Measurements from ENCODE around the gene HLA-G.

Gene HLA-G

DNA sequence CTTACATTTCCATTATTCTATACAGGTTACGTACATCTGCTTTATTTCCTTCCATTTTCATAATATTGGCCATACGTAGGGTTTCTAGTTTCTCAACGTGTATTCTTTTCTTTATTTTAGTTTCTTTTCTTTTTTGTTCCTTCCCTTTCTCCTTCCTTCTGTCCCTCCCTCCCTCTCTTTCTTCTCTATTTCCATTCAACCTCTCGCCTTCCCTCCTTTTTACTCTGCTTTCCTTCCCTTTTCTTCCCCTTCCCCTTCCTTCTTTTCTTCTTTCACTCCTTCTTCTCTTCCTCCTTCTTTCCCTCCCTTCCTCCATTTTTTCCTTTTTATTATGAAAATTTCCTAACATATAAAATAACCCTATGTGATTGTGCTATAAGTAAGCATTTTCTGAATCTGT, 8.7 kb upstream of the HLA-G start:
- TF ChIP-seq, protein P1, sequence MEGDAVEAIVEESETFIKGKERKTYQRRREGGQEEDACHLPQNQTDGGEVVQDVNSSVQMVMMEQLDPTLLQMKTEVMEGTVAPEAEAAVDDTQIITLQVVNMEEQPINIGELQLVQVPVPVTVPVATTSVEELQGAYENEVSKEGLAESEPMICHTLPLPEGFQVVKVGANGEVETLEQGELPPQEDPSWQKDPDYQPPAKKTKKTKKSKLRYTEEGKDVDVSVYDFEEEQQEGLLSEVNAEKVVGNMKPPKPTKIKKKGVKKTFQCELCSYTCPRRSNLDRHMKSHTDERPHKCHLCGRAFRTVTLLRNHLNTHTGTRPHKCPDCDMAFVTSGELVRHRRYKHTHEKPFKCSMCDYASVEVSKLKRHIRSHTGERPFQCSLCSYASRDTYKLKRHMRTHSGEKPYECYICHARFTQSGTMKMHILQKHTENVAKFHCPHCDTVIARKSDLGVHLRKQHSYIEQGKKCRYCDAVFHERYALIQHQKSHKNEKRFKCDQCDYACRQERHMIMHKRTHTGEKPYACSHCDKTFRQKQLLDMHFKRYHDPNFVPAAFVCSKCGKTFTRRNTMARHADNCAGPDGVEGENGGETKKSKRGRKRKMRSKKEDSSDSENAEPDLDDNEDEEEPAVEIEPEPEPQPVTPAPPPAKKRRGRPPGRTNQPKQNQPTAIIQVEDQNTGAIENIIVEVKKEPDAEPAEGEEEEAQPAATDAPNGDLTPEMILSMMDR (conservative IDR thresholded peaks at IDR 0.05): no peak
- H3K27ac ChIP-seq: no peak overlapping the region

- TF ChIP-seq, protein P1 (conservative IDR thresholded peaks at IDR 0.05): no peak
- H3K27ac ChIP-seq: no peak overlapping the region
These were observed 3.5 kb upstream of the HLA-G start for GRCh38 chr6:29824144-29824543.

- no peak overlapping the region for H3K27ac ChIP-seq
- TF ChIP-seq, protein P1 (conservative IDR thresholded peaks at IDR 0.05): no peak
These were observed 1.8 kb upstream of the HLA-G start for GRCh38 chr6:29825848-29826247.

DNA sequence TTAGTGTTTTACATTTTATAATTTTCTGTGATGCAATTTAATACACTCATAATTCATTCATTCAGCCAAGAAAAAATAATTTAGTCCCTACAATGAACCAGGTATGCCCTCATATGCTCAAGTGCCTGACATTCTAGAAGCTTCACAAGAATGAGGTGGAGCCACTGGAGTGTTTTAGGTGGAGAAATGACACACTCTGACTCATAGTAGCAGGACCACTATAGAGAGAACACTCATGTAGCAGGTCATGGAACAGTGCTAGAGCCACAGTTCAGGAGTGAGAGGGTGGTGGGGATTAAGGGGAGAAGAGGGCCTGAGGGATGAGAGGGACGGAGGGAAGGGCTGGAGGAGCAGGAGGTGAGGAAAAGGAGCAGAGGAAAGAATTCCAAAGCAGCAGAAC, 1.4 kb upstream of the HLA-G start:
- TF ChIP-seq, protein P1 (conservative IDR thresholded peaks at IDR 0.05): no peak
- no peak overlapping the region for H3K27ac ChIP-seq

- H3K27ac ChIP-seq: no peak overlapping the region
- TF ChIP-seq, protein P1 (conservative IDR thresholded peaks at IDR 0.05): no peak
These were observed 809 bp downstream of the HLA-G start for GRCh38 chr6:29828471-29828797.

- TF ChIP-seq, protein P1 (conservative IDR thresholded peaks at IDR 0.05): no peak
- H3K27ac ChIP-seq: no peak overlapping the region
These were observed 2.1 kb downstream of the HLA-G start for GRCh38 chr6:29829766-29830165.

GRCh38 chr6:29830409-29830808, 2.8 kb downstream of the HLA-G start:
- no peak overlapping the region for H3K27ac ChIP-seq
- TF ChIP-seq, protein P1 (conservative IDR thresholded peaks at IDR 0.05): no peak

DNA sequence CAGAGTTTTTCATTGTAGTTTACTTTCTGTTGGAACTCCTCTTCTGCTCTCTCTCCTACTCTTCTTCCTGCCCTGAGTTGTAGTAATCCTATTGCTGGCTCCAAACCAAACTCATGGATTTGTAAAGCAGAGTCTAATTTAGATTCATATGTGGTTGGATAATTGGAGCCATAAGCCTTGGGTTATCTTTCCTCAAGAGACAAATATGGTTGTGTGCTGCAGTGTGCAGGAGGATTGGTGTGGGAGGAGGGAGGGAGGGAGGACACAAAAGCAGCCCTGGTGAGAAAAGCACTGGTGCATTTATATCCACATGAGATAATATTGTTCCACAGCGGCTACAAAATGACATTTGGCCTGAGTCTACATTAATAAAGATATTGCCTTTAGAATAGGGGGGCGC, 4.2 kb downstream of the HLA-G start:
- no peak overlapping the region for H3K27ac ChIP-seq
- TF ChIP-seq, protein P1 (conservative IDR thresholded peaks at IDR 0.05): no peak

All from VCaP (cell line).